CD4-positive, alpha-beta T cell (primary cell): Measurements from ENCODE around the gene FAM171A2. TPM values are rescaled to one million over a fixed set of nuclear protein-coding genes. Genes with fewer than 3 reads are reported as not detected.

ENCODE experiments used
- ATAC-seq: fragments of 200-7000 bp; cut with Tn5 transposase; one replicate; pipeline ENCODE4 v1.10.0; 2022; ENCODE audit warnings: mild to moderate bottlenecking; ENCODE audit not compliant: poor library complexity
- CTCF ChIA-PET: fragments of 350-600 bp; sonication (Branson Sonifier 250); formaldehyde crosslinking; loops from one replicate; lab custom pipeline; 2021; ENCODE audit warnings: antibody characterized with exemption, inconsistent platforms; lab: Charles Lee
- POLR2A ChIA-PET: fragments of 350-600 bp; sonication (Branson Sonifier 250); formaldehyde crosslinking; loops from one replicate; lab custom pipeline; 2021; ENCODE audit warnings: antibody characterized with exemption, inconsistent platforms; lab: Charles Lee
- DNase-seq, 14 experiments: peaks; one replicate each; pipeline ENCODE4 v3.0.0-alpha.2; 2013 to 2020; ENCODE audit warnings: mixed read lengths in 2 of 14
- H3K27ac ChIP-seq, 2 donors: one replicate each; pipeline versions ENCODE4 v1.5.1 to v1.7.0; 2013; ENCODE audit warnings: low read length in 2 of 2, low read depth in 1 of 2, mild to moderate bottlenecking in 1 of 2
- H3K27me3 ChIP-seq, 2 experiments: 1 replicate in 1 of 2; 2 replicates in 1 of 2; pipeline versions ENCODE4 v1.6.1 to v1.7.0; 2013; ENCODE audit warnings: low read length in 2 of 2, control low read depth in 1 of 2, mild to moderate bottlenecking in 1 of 2, moderate library complexity in 1 of 2; ENCODE audit not compliant: insufficient read depth in 2 of 2, control insufficient read depth in 1 of 2
- H3K36me3 ChIP-seq: one replicate; pipeline ENCODE4 v1.6.1; 2013; ENCODE audit warnings: low read length, control low read depth; ENCODE audit not compliant: insufficient read depth
- H3K4me1 ChIP-seq: one replicate; pipeline ENCODE4 v1.6.1; 2013; ENCODE audit warnings: low read length, control low read depth; ENCODE audit not compliant: insufficient read depth
- H3K4me3 ChIP-seq: one replicate; pipeline ENCODE4 v1.5.1; 2013; ENCODE audit warnings: mild to moderate bottlenecking, low read length, moderate library complexity
- H3K9me3 ChIP-seq, 2 experiments: 1 replicate in 1 of 2; 2 replicates in 1 of 2; pipeline versions ENCODE4 v1.6.1 to v1.7.0; 2013; ENCODE audit warnings: low read length in 2 of 2, mild to moderate bottlenecking in 2 of 2, control low read depth in 1 of 2, moderate library complexity in 1 of 2; ENCODE audit not compliant: control insufficient read depth in 1 of 2, insufficient read depth in 1 of 2
- H3K27ac Mint-ChIP-seq: one replicate; pipeline ENCODE4 v1.8.0; 2020; ENCODE audit warnings: mixed read lengths
- H3K27me3 Mint-ChIP-seq: one replicate; pipeline ENCODE4 v1.8.0; 2021; ENCODE audit warnings: mixed read lengths
- H3K36me3 Mint-ChIP-seq: one replicate; pipeline ENCODE4 v1.8.0; 2021; ENCODE audit warnings: low read depth, mixed read lengths
- H3K4me1 Mint-ChIP-seq: one replicate; pipeline ENCODE4 v1.8.0; 2021; ENCODE audit warnings: low read depth, mixed read lengths
- H3K4me3 Mint-ChIP-seq: one replicate; pipeline ENCODE4 v1.8.0; 2020; ENCODE audit warnings: mild to moderate bottlenecking, mixed read lengths
- H3K9me3 Mint-ChIP-seq: one replicate; pipeline ENCODE4 v1.8.0; 2020; ENCODE audit warnings: mixed read lengths
- CTCF ChIP-seq: fragments of 200-600 bp; IDR thresholded peaks from one replicate; pipeline ENCODE4 v1.8.0; 2022; ENCODE audit warnings: antibody characterized with exemption, mild to moderate bottlenecking
- intact Hi-C, 2 experiments: fragments of 100-400 bp; cut with DNase I in 1 of 2; cut with micrococcal nuclease in 1 of 2; formaldehyde crosslinking; loops; one replicate each; pipeline versions ENCODE4 v1.15.1 to v1.9.0; 2023 to 2025; cut with DNase I, micrococcal nuclease
- total RNA-seq, 174 experiments: library from RNA in 2 of 174; stranded (reverse) in 2 of 174; gene quantifications; one replicate each; pipeline ENCODE4 v1.2.3 and lab custom pipeline; 2021 to 2026

FAM171A2 gene
- total RNA-seq, 2 experiments from 2014 or later = 0.08 to 0.19 TPM

DNA sequence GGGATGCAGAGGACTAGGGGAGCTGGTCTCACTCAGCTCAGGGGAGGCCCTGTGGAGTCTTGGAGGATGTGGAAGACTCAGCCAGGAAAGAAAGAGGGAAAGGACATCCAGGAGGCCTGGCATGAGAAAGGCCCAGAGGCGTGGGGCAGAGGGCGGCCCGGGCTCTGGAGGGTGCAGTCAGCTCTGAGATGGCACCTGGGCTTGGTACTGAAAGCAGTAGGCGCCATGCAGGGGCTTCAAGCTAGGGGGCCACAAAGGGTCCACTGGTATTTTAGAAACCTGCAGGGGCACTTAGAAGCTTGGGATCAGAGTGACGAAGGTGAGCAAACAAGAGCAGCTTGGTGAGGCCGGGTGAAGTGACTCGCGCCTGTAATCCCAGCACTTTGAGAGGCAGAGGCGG, 5.6 kb downstream of the FAM171A2 start:
- ChIA-PET POLR2A (interaction anchor here (1.0 kb wide), 1 partner anchor 235 kb away, joined by 3 read pairs; the partner anchor contains the start of gene HDAC5), CTCF (interaction anchor here (2.3 kb wide), 1 partner anchor 12 kb away, joined by 9 read pairs; the partner anchor contains the start of gene GRN)
- H3K9me3 Mint-ChIP-seq = no peaks in the 10 kb centered on the region
- H3K4me1 ChIP-seq = peaks cover 9% of the 10 kb centered on the region
- peaks cover 15 to 17% of the 10 kb centered on the region in 2 experiments for H3K27me3 ChIP-seq
- no peak overlapping the region for H3K4me3 ChIP-seq
- no peak overlapping the region for H3K27ac ChIP-seq
- no peak overlapping the region for H3K4me3 Mint-ChIP-seq
- no peak for TF ChIP-seq CTCF
- H3K27ac Mint-ChIP-seq = no peak overlapping the region
- H3K36me3 ChIP-seq = no peaks in the 10 kb centered on the region
- DNase-seq (no peak), ATAC-seq (no peak)
- H3K9me3 ChIP-seq = no peaks in the 10 kb centered on the region
- peaks cover 9% of the 10 kb centered on the region for H3K4me1 Mint-ChIP-seq
- no peaks in the 10 kb centered on the region for H3K36me3 Mint-ChIP-seq
- intact Hi-C loops = no loop called here
- peaks cover 11% of the 10 kb centered on the region for H3K27me3 Mint-ChIP-seq

DNA sequence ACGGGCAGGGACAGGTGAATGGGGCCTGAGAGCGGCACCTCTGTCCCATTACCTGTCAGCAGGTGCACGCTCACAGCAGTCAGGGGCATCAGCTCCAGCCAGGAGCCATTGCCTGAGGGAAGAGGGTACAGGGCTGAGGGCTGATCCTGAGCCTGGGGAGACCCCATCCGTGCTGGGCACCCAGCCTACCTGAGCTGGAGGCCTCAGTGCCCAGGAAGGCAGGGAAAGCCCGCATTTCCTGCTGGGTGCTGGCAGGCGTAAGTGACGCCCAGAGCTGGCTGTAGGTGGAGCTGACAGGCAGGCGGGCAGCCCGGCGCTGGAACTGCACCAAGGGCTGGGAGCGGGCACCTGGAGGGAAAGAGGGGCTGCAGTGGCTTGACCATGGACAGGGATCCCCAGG, 7.4 kb downstream of the FAM171A2 start:
- H3K4me1 ChIP-seq = peaks cover 5% of the 10 kb centered on the region
- no peaks in the 10 kb centered on the region for H3K9me3 Mint-ChIP-seq
- ChIA-PET CTCF (interaction anchor here (2.8 kb wide), 1 partner anchor 11 kb away, joined by 17 read pairs; the partner anchor contains the start of gene GRN), POLR2A (interaction anchor here (2.3 to 4.6 kb wide), 2 partner anchors 137 to 170 kb away, joined by 9 to 38 read pairs; partner anchors contain the start of genes TMUB2 and UBTF)
- peaks cover 11% of the 10 kb centered on the region for H3K36me3 ChIP-seq
- H3K4me3 ChIP-seq = no peak overlapping the region
- peaks cover 12% of the 10 kb centered on the region for H3K4me1 Mint-ChIP-seq
- no peak for ATAC-seq
- H3K9me3 ChIP-seq = no peaks in the 10 kb centered on the region
- peaks cover 9% of the 10 kb centered on the region for H3K27me3 Mint-ChIP-seq
- intact Hi-C loops = no loop called here
- peak overlapping the region; percentile 25 for H3K4me3 Mint-ChIP-seq
- TF ChIP-seq CTCF = no peak
- H3K27ac Mint-ChIP-seq = no peak overlapping the region
- no peak for DNase-seq
- no peak overlapping the region for H3K27ac ChIP-seq
- H3K27me3 ChIP-seq = peaks cover 0 to 3% of the 10 kb centered on the region in 2 experiments
- H3K36me3 Mint-ChIP-seq = no peaks in the 10 kb centered on the region

DNA sequence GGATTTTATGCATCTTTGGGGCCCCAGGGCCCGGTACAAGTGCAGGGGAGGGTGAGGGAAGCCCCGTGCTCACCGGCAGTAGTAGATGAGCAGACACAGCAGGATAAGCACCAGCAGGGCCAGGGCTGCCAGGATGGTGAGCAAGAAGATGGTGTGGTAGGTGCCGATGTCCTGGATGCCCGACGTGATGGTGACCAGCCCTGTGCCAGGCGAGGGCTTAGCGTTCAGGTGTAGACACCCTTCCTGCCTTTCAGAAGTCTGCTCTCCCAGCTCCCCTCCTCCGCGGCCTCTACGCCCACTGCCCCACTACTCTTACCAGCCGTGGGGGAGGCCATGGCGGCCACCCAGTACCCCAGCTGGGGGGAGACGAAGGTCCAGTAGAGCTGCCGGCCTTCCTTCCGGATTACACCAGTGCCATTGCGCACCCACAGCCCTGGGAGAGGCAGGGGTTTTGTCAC, 8.0 kb downstream of the FAM171A2 start:
- no peak overlapping the region for H3K4me3 ChIP-seq
- intact Hi-C loops = no loop called here
- Mint-ChIP-seq H3K27ac (no peak overlapping the region), H3K4me1 (peaks cover 16% of the 10 kb centered on the region), H3K9me3 (no peaks in the 10 kb centered on the region), H3K4me3 (peak overlapping the region; percentile 63), H3K27me3 (peaks cover 8% of the 10 kb centered on the region), H3K36me3 (no peaks in the 10 kb centered on the region)
- H3K27me3 ChIP-seq = no peaks in the 10 kb centered on the region
- H3K4me1 ChIP-seq = peaks cover 10% of the 10 kb centered on the region
- ChIA-PET CTCF (interaction anchor here (2.8 kb wide), 2 partner anchors 10 to 145 kb away, joined by 10 to 17 read pairs; partner anchors contain the start of gene GRN), POLR2A (interaction anchor here (2.3 to 4.6 kb wide), 2 partner anchors 137 to 169 kb away, joined by 9 to 38 read pairs; partner anchors contain the start of genes TMUB2 and UBTF)
- DNase-seq (no peak), ATAC-seq (no peak)
- TF ChIP-seq CTCF = no peak
- H3K36me3 ChIP-seq = peaks cover 11% of the 10 kb centered on the region
- H3K9me3 ChIP-seq = no peaks in the 10 kb centered on the region
- H3K27ac ChIP-seq = no peak overlapping the region
